Astrocyte of the hippocampus (primary cell): Measurements from ENCODE around the gene PCK1.

Experiments
- DNase-seq: peaks from one replicate; pipeline ENCODE4 v3.0.0; 2011; ENCODE audit warnings: low read depth, low spot score

PCK1 gene

GRCh38 chr20:57587989-57588377 lies 27.1 kb downstream of the PCK1 start:
- no peak for DNase-seq

GRCh38 chr20:57588596-57588995 lies 27.7 kb downstream of the PCK1 start:
- no peak for DNase-seq

- DNase-seq, result no peak
Observed at GRCh38 chr20:57589123-57589727, 28.3 kb downstream of the PCK1 start.

GRCh38 chr20:57589728-57590484 lies 29.0 kb downstream of the PCK1 start:
- no peak for DNase-seq

- no peak for DNase-seq
Observed at GRCh38 chr20:57590485-57591288, 29.8 kb downstream of the PCK1 start.

- DNase-seq, result no peak
Observed at GRCh38 chr20:57591289-57592229, 30.6 kb downstream of the PCK1 start.

GRCh38 chr20:57592263-57593092 lies 31.6 kb downstream of the PCK1 start:
- no peak for DNase-seq

GRCh38 chr20:57593134-57593886 lies 32.4 kb downstream of the PCK1 start:
- no peak for DNase-seq

GRCh38 chr20:57594092-57594951 lies 33.4 kb downstream of the PCK1 start:
- peak; percentile 57 for DNase-seq

GRCh38 chr20:57595041-57596030 lies 34.4 kb downstream of the PCK1 start:
- no peak for DNase-seq

- DNase-seq, result no peak
Observed at GRCh38 chr20:57596358-57596757, 35.4 kb downstream of the PCK1 start.

- DNase-seq, result peak; percentile 78
Observed at GRCh38 chr20:57596998-57597939, 36.4 kb downstream of the PCK1 start.

- DNase-seq, result no peak
Observed at GRCh38 chr20:57598060-57598459, 37.1 kb downstream of the PCK1 start.

GRCh38 chr20:57598491-57598890 lies 37.6 kb downstream of the PCK1 start:
- DNase-seq, result no peak

GRCh38 chr20:57600320-57601210 lies 39.7 kb downstream of the PCK1 start:
- no peak for DNase-seq

GRCh38 chr20:57601211-57601570 lies 40.3 kb downstream of the PCK1 start:
- DNase-seq, result no peak
